ENCODE measurements around the gene KLHL22. TPM values are rescaled to one million over a fixed set of nuclear protein-coding genes. Genes with fewer than 3 reads are reported as not detected.
"Not testable (repeated sequence)": the region's sequence is repeated elsewhere in the genome, so short reads cannot be mapped to it uniquely, and the experiment has no call there.

Gene KLHL22
- total RNA-seq, 2 donors from 2014 or later: 15.9 to 21.0 TPM

DNA sequence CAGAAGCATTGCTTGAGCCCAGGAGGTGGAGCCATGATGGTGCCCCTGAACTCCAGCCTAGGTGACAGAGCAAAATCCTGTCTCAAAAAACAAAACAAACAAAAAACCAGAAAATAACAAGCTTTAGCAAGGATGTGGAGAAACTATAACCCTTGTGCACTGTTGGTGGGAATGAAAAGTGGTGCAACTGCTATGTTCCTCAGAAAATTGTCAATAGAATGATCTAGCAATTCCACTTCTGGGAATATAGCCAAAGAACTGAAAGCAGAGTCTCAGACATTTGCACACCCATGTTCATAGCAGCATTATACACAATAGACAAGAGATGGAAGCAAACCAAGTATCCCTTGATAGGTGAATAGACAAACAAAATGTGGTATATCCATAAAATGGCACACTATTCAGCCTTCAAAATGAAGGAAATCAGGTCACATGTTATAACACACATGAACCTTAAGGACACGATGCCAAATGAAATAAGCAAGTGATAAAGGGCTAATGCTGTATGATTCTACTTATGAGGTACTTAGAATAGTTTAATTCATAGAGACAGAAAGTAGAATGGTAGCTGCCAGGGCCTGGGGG lies 15.9 kb downstream of the KLHL22 start:
- ATAC-seq: no peak
- DNase-seq (ENCODE audit: low spot score): no peak
- Mint-ChIP-seq H3K27ac (no peak overlapping the region), H3K9me3 (no peaks in the 10 kb centered on the region), H3K4me3 (no peak overlapping the region), H3K27me3 (no peaks in the 10 kb centered on the region), H3K36me3 (no peaks in the 10 kb centered on the region), H3K4me1 (ENCODE audit: low read depth in 2 of 2) (peaks cover 0 to 5% of the 10 kb centered on the region in 2 donors)

DNA sequence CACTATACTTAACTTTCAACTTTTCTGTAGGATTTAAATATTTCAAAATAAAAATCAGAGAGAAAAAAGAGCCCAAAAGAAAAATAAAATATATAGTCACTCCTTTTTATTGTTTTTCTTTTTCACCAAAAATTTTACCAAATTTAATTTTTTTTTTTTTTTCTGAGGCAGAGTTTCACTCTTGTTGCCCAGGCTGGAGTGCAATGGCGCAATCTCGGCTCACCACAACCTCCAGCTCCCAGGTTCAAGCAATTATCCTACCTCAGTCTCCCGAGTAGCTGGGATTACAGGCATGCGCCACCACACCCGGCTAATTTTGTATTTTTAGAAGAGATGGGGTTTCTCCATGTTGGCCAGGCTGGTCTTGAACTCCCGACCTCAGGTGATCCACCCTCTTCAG lies 17.5 kb downstream of the KLHL22 start:
- not testable (repeated sequence) for H3K9me3 Mint-ChIP-seq; H3K27me3 Mint-ChIP-seq; H3K36me3 Mint-ChIP-seq; H3K4me3 Mint-ChIP-seq; DNase-seq (ENCODE audit: low spot score); ATAC-seq; H3K27ac Mint-ChIP-seq; H3K4me1 Mint-ChIP-seq (ENCODE audit: low read depth in 2 of 2)

DNA sequence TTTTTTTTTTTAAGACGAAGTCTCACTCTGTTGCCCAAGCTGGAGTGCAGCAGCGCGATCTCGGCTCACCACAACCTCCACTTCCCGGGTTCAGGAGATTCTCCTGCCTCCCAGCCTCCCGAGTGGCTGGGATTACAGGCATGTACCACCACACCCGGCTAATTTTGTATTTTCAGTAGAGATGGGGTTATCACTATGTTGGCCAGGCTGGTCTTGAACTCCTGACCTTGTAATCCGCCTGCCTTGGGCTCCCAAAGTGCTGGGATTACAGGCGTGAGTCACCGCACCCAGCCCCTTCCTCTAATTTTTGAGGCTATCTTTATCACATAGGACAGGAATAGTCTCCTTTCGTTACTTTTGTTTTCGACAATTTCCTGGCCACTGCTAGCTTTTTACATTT lies 20.0 kb downstream of the KLHL22 start:
- not testable (repeated sequence) for H3K36me3 Mint-ChIP-seq; H3K27me3 Mint-ChIP-seq; H3K4me3 Mint-ChIP-seq; ATAC-seq; H3K9me3 Mint-ChIP-seq; DNase-seq (ENCODE audit: low spot score); H3K4me1 Mint-ChIP-seq (ENCODE audit: low read depth in 2 of 2)
- peak overlapping the region in 1 of 2 donors; percentile 50 for H3K27ac Mint-ChIP-seq

DNA sequence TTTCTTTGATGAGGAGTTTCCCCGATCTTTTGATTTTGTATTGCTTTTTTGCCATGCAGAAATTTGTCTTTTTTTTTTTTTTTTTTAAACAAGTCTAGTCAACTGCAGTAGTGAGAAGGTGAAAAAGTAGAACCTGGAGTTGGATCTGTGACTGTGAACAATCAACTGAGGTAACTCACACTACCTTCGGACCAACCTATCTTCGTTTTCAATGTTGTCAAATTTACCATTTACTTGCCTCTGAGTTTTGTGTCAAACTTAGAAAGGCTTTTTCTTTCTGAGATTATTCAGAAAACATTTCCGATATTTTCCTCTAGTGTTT lies 20.5 kb downstream of the KLHL22 start:
- ATAC-seq: no peak
- H3K9me3 Mint-ChIP-seq: no peaks in the 10 kb centered on the region

DNA sequence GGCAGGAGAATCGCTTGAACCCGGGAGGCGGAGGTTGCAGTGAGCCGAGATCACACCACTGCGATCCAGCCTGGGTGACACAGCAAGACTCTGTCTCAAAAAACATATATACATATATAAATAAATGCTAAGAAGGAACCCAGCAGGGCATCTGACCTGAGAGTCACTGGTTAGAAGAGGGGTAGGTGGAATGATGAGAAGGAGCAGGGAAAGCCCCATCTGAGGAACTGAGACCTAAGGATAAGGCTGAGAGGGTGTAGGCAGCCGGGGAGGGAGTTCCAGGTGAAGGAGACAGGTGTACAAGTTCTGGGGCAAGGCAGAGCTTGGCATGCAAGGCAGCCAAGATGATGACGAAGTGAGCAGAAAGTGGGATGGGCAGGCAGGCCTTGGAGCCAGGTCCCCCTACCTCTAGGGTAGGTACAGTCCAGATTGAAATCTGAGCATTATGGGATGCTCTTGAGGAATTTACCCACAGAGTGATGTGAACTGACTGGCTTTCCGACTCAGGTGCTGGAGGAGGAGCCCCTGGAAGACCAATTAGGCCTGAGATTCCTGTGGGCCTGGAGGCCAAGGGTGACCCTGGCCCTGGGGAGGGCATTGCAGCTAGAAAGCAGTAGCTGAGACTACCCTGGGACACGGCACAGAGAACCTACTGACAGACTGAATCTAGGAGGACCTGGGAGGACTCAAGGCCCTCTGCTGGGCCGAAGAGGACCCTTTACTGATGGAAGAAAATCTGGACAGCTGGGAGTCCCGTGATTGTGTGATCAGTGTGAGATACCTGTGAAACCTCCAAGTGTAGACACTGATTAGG lies 22.8 kb downstream of the KLHL22 start:
- Mint-ChIP-seq H3K27ac (no peak overlapping the region), H3K9me3 (no peaks in the 10 kb centered on the region), H3K4me1 (ENCODE audit: low read depth in 2 of 2) (peaks cover 0 to 3% of the 10 kb centered on the region in 2 donors), H3K4me3 (no peak overlapping the region), H3K27me3 (no peaks in the 10 kb centered on the region), H3K36me3 (no peaks in the 10 kb centered on the region)
- no peak for DNase-seq (ENCODE audit: low spot score)
- no peak for ATAC-seq

More for the DNA sequence above, 20.5 kb downstream of the KLHL22 start:
- Mint-ChIP-seq H3K27me3 (no peaks in the 10 kb centered on the region), H3K4me1 (ENCODE audit: low read depth in 2 of 2) (peaks cover 0 to 5% of the 10 kb centered on the region in 2 donors), H3K4me3 (no peak overlapping the region), H3K27ac (peak overlapping the region in 1 of 2 donors; percentile 50), H3K36me3 (no peaks in the 10 kb centered on the region)
- no peak for DNase-seq (ENCODE audit: low spot score)

DNA sequence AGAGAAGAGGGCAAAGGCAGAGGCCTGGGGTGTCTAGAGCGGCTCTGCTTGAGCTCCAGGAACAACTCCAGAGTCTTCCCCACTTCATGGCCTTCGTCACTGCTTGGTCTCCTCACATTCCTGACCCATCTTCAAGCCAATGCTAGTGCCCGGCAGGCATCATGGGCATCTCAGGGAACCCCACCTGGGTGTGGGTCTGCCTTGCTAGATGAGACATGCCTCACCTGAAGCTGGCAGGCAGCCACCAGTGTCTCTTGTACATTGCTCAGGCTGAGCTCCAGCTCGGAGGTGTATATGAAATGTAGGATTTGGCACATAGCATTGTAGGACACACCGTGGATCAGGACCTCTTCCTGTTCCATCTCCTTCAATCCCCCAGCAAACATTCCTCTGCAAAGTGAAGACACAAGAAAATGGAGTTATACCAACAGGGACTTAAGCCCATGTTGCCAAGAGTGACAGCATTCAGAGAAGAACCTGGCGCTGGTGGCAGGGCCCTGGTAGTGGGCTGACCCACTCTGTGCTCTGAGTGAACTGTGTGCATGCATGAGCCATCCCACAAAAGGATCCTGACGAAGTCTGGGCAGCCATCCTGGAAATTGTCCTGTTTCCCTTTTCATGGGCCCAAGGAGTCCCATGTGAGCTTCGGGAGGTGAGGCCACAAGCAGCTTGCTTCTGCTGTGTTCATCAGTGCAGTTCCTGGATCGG lies 24.3 kb downstream of the KLHL22 start:
- H3K9me3 Mint-ChIP-seq: no peaks in the 10 kb centered on the region
- no peaks in the 10 kb centered on the region for H3K36me3 Mint-ChIP-seq
- no peak overlapping the region for H3K27ac Mint-ChIP-seq
- H3K4me3 Mint-ChIP-seq: no peak overlapping the region
- H3K27me3 Mint-ChIP-seq: no peaks in the 10 kb centered on the region
- no peak for DNase-seq (ENCODE audit: low spot score)
- peaks cover 0 to 3% of the 10 kb centered on the region in 2 donors for H3K4me1 Mint-ChIP-seq (ENCODE audit: low read depth in 2 of 2)
- no peak for ATAC-seq

DNA sequence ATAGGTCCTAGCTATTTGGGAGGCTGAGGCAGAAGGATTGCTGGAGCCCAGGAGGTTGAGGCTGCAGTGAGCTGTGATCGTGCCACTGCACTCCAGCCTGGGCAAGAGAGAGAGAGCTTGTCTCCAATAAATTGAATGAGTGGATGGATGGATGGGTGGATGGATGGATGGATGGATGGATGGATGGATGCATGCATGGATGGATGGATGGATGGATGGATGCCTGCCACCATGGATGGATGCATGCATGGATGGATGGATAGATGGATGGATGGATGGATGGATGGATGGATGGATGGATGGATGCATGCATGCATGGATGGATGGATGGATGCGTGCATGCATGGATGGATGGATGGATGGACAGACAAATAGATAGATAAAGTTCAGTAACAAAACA lies 25.1 kb downstream of the KLHL22 start:
- not testable (repeated sequence) for H3K4me1 Mint-ChIP-seq (ENCODE audit: low read depth in 2 of 2); H3K9me3 Mint-ChIP-seq; H3K4me3 Mint-ChIP-seq; H3K36me3 Mint-ChIP-seq; H3K27ac Mint-ChIP-seq; DNase-seq (ENCODE audit: low spot score); H3K27me3 Mint-ChIP-seq; ATAC-seq

DNA sequence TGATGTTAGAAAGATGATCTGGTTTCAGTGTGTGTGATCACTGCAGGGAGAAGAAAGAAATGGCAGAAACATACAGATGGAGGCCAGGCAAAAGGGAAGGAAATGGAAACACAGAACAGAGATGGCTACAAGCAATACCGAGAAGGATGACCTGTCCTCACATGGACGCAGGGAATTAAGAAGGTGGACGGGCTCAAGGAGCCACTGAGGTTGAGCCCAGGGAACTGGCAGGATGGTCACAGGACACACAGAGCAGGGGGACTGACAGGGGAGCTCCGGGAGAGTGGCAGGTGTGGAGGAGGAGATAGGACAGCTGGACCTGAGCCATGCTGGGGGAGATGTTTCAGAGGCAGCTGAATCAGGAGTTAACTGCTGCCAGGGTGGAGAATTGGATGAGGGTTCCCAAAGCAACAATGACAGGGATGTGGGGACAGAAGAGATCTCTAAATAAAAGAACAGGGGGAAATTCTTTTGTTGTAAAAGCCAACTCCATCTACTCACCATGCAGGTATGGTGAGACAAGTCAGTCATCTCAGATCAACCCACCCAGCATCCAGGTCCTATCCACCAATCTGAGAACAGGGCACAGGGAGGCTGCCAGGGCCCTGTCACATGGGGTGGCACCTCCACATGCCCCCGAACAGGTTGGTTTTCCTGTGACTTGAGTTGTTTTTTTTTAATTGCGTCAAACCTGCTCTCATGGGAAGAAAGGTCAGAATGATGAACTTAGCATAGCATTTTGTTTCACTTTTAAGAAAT lies 26.3 kb downstream of the KLHL22 start:
- Mint-ChIP-seq H3K9me3 (no peaks in the 10 kb centered on the region), H3K36me3 (no peaks in the 10 kb centered on the region), H3K4me1 (ENCODE audit: low read depth in 2 of 2) (peaks cover 3 to 8% of the 10 kb centered on the region in 2 donors), H3K27me3 (no peaks in the 10 kb centered on the region), H3K4me3 (no peak overlapping the region), H3K27ac (no peak overlapping the region)
- no peak for DNase-seq (ENCODE audit: low spot score)
- no peak for ATAC-seq

DNA sequence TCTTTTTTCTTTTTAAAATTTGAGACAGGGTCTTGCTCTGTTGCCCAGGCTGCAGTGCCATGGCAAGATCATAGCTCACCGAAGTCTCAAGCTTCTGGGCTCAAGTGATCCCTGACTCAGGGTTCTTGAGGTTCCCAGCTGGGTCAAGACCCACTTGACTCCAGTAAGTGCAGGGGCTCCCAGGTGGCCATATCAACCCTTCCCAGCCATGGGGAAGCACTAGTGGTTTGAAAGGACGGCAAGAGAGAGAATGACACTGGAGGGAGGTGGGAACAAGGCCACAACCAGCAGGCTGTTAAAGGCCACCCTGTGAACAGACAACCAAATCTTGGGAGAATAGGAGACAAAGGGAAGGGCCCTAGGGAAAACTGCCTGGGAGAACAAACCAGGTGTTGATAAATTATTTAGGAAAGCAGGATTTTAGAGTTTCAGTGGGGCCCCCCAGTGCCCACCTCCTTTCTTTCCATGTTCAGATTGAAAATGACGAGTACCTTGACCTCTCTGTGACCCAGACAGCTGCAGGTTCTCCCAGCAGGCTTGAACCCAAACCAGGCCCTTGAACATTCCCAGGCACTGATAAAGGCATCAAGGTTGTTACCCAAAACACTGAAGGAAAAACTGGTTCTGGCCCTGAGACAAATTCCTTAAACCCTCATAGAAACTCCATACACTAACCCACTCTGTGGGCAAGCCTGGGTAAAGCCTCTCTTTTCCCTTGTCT lies 28.8 kb downstream of the KLHL22 start:
- Mint-ChIP-seq H3K27me3 (no peaks in the 10 kb centered on the region), H3K9me3 (no peaks in the 10 kb centered on the region), H3K4me1 (ENCODE audit: low read depth in 2 of 2) (peaks cover 23 to 25% of the 10 kb centered on the region in 2 donors), H3K4me3 (no peak overlapping the region), H3K27ac (no peak overlapping the region), H3K36me3 (no peaks in the 10 kb centered on the region)
- no peak for ATAC-seq
- DNase-seq (ENCODE audit: low spot score): no peak

DNA sequence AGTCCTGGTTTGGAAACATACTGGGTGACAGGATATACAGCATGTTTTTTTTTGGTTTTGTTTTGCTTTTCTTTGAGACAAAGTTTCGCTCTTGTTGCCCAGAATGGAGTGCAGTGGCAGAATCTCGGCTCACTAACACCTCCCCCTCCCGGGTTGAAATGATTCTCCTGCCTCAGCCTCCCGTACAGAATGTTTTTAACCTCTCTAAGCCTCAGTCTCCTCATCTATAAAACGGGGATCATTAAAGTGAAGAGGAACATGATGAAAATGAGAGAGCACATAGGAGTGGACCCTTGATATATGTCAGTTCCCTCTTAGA lies 29.9 kb downstream of the KLHL22 start:
- no peak for ATAC-seq
- no peak for DNase-seq (ENCODE audit: low spot score)
- Mint-ChIP-seq H3K36me3 (no peaks in the 10 kb centered on the region), H3K27ac (no peak overlapping the region), H3K4me3 (no peak overlapping the region), H3K9me3 (no peaks in the 10 kb centered on the region), H3K4me1 (ENCODE audit: low read depth in 2 of 2) (peaks cover 23 to 25% of the 10 kb centered on the region in 2 donors), H3K27me3 (no peaks in the 10 kb centered on the region)

DNA sequence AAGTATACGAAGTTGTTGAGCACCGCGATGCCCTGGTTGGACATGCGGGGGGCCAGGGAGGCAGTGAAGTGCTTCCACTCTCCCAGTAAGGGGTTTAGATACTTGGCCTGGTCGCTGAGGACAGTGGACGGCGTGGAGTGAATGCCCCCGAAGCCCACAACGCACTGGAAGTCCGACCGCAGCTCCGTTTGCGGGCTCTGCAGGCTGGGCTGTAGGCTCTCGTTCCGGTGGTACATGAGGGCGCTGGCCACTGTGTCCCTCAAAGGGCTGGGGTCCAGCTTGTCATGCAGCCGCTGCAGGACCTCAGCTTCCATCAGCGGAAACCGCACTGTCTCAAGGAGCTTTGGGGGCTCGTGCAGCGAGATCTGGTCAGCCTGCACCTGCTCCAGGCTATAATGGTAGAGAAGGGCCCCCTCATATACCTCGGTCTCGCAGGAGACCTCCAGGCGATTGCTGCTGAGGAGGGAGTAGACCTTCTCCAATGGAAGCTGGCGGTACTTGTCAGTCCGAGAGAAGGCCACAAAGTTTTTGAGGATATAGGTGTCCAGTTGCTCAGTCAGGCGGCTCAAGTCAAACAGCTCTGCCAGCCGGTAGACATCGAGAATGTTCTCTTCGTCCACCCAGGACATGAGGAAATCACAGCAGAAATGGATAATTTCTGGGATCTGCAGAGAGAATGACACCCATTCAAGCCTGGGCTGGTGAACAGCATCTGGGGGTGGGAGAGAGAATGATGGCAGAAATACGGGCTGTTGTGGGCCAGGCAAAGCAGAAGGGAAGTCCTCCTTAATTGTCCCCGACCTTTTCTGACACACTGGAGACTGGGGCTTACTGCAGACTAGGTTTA lies 30.5 kb downstream of the KLHL22 start:
- no peak overlapping the region for H3K4me3 Mint-ChIP-seq
- peaks cover 23 to 25% of the 10 kb centered on the region in 2 donors for H3K4me1 Mint-ChIP-seq (ENCODE audit: low read depth in 2 of 2)
- no peak for ATAC-seq
- H3K9me3 Mint-ChIP-seq: no peaks in the 10 kb centered on the region
- no peaks in the 10 kb centered on the region for H3K27me3 Mint-ChIP-seq
- peak overlapping the region in 1 of 2 donors; percentile 82 for H3K27ac Mint-ChIP-seq
- DNase-seq (ENCODE audit: low spot score): no peak
- no peaks in the 10 kb centered on the region for H3K36me3 Mint-ChIP-seq

DNA sequence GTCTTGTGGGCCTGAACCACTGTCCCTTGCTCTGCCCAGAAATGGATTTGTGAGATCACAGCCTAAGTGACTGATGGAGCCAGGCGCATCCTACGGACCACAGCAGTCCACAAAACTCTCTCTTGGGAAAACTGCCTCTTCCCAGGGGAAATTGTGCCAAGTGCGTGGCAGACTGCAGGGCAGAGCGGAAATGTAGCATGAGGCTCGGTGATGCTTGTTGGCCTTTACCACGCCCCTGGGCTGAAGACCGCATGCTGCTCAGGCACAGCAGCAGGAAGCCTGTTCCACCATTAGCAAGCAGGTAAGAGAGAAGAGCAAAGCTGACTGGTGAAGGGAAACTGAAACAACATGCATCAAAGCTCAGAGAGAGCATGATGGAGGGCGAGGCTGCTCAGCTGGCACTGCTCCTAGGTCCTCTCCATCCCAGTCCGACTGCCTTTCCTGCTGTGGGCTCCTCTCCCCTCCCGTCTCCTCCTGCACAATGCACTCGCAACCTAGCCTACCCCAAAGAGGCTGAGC lies 31.4 kb downstream of the KLHL22 start:
- Mint-ChIP-seq H3K4me1 (ENCODE audit: low read depth in 2 of 2) (peaks cover 23 to 28% of the 10 kb centered on the region in 2 donors), H3K36me3 (no peaks in the 10 kb centered on the region), H3K27me3 (no peaks in the 10 kb centered on the region), H3K27ac (peak overlapping the region; percentile 73 to 82), H3K4me3 (peak overlapping the region; percentile 38), H3K9me3 (no peaks in the 10 kb centered on the region)
- no peak for DNase-seq (ENCODE audit: low spot score)
- ATAC-seq: peak; percentile 62 to 76
